ENCODE data around the gene MICU1.

GRCh38 chr10:72515455-72515854 lies 110.4 kb downstream of the MICU1 start:
- TF ChIP-seq REST (IDR thresholded peaks at IDR 0.05; ENCODE audit: borderline replicate concordance in 1 of 2, low read depth in 1 of 2, low read length in 2 of 2) = no peak
- TF ChIP-seq MYNN (CRISPR knock-in tag; IDR thresholded peaks at IDR 0.05; ENCODE audit: low read depth) = no peak

All from HepG2 (cell line).